ENCODE data around the gene NEDD4.

DNA sequence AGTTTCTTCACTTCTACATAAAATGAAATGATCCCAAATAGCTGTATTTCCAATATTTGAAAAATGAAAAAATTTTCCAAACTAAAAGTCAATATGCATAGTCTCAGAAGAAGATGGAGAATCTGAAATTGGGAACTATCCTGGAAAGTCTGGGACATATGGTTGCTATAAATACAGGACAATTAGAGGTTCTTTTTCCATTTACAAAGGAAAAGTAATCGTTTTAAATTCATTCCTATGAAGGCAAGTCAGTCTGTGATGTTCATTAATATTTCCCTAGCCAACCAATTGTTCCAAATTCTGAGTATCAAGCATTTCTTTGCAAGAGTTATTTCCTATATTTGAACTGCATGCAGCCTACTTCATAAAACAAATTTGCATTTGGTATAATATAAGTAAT, 102.2 kb downstream of the NEDD4 start:
- TF ChIP-seq POLR2A (IDR thresholded peaks at IDR 0.05) = no peak
- TF ChIP-seq, protein P1, sequence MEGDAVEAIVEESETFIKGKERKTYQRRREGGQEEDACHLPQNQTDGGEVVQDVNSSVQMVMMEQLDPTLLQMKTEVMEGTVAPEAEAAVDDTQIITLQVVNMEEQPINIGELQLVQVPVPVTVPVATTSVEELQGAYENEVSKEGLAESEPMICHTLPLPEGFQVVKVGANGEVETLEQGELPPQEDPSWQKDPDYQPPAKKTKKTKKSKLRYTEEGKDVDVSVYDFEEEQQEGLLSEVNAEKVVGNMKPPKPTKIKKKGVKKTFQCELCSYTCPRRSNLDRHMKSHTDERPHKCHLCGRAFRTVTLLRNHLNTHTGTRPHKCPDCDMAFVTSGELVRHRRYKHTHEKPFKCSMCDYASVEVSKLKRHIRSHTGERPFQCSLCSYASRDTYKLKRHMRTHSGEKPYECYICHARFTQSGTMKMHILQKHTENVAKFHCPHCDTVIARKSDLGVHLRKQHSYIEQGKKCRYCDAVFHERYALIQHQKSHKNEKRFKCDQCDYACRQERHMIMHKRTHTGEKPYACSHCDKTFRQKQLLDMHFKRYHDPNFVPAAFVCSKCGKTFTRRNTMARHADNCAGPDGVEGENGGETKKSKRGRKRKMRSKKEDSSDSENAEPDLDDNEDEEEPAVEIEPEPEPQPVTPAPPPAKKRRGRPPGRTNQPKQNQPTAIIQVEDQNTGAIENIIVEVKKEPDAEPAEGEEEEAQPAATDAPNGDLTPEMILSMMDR (IDR thresholded peaks at IDR 0.05) = no peak

All from testis (tissue), 2 donors.